Mesendoderm (in vitro differentiated cells): ENCODE measurements around the gene MAP1LC3C.

Experiments
- DNase-seq: peaks from one replicate; pipeline ENCODE4 v3.0.0; 2013
- H2AK5ac ChIP-seq: 2 replicates; pipeline ENCODE4 v1.6.1; 2013; ENCODE audit warnings: low read length, inconsistent platforms
- H2BK120ac ChIP-seq: 2 replicates; pipeline ENCODE4 v1.6.1; 2013; ENCODE audit warnings: low read depth, mild to moderate bottlenecking, low read length, moderate library complexity, mixed read lengths
- H2BK15ac ChIP-seq: replicated peaks from 2 replicates; pipeline ENCODE4 v1.6.1; 2013; ENCODE audit warnings: low read depth, mild to moderate bottlenecking, moderate library complexity
- H2BK5ac ChIP-seq: 2 replicates; pipeline ENCODE4 v1.6.1; 2013; ENCODE audit warnings: low read length, inconsistent platforms
- H3K18ac ChIP-seq: 2 replicates; pipeline ENCODE4 v1.6.1; 2013; ENCODE audit warnings: mild to moderate bottlenecking, low read length, mixed read lengths
- H3K23ac ChIP-seq: one replicate; pipeline ENCODE4 v1.6.1; 2013; ENCODE audit warnings: low read length
- H3K27ac ChIP-seq: 2 replicates; pipeline ENCODE4 v1.5.1; 2013; ENCODE audit warnings: low read depth, mild to moderate bottlenecking, inconsistent platforms, low read length, moderate library complexity
- H3K27me3 ChIP-seq: 2 replicates; pipeline ENCODE4 v1.6.1; 2013; ENCODE audit warnings: low read length, control low read depth, mild to moderate bottlenecking, inconsistent platforms; ENCODE audit not compliant: insufficient read depth, poor library complexity
- H3K36me3 ChIP-seq: 2 replicates; pipeline ENCODE4 v1.6.1; 2013; ENCODE audit warnings: low read length, inconsistent platforms; ENCODE audit not compliant: control insufficient read depth, insufficient read depth
- H3K4ac ChIP-seq: one replicate; pipeline ENCODE4 v1.6.1; 2013; ENCODE audit warnings: low read depth, mild to moderate bottlenecking, low read length, moderate library complexity
- H3K4me1 ChIP-seq: 2 replicates; pipeline ENCODE4 v1.6.1; 2013; ENCODE audit warnings: low read depth, low read length, inconsistent platforms; ENCODE audit not compliant: control insufficient read depth
- H3K4me2 ChIP-seq: 2 replicates; pipeline ENCODE4 v1.6.1; 2013; ENCODE audit warnings: low read length
- H3K4me3 ChIP-seq: 2 replicates; pipeline ENCODE4 v1.5.1; 2013; ENCODE audit warnings: mild to moderate bottlenecking, low read length
- H3K56ac ChIP-seq: one replicate; pipeline ENCODE4 v1.6.1; 2013; ENCODE audit warnings: low read length
- H3K79me1 ChIP-seq: 2 replicates; pipeline ENCODE4 v1.6.1; 2013; ENCODE audit warnings: low read length, inconsistent platforms
- H3K79me2 ChIP-seq: 2 replicates; pipeline ENCODE4 v1.6.1; 2013; ENCODE audit warnings: mild to moderate bottlenecking, low read length; ENCODE audit not compliant: control insufficient read depth, insufficient read depth
- H3K9ac ChIP-seq: 2 replicates; pipeline ENCODE4 v1.6.1; 2013; ENCODE audit warnings: low read length, inconsistent platforms
- H4K5ac ChIP-seq: one replicate; pipeline ENCODE4 v1.6.1; 2013; ENCODE audit warnings: low read length
- H4K8ac ChIP-seq: one replicate; pipeline ENCODE4 v1.6.1; 2013; ENCODE audit warnings: low read depth, mild to moderate bottlenecking, control low read depth, low read length, moderate library complexity
- WGBS: extraction: QIAGEN DNeasy Blood & Tissue Kit; methylation state at CpG from one replicate; pipeline ENCODE4 v1.1.7; 2013; ENCODE audit warnings: low lambda C conversion rate, missing lambda C conversion rate; ENCODE audit not compliant: insufficient coverage; ENCODE audit errors: extremely low coverage; 5-methylcytosine and 5-hydroxymethylcytosine counted together

MAP1LC3C gene

DNA sequence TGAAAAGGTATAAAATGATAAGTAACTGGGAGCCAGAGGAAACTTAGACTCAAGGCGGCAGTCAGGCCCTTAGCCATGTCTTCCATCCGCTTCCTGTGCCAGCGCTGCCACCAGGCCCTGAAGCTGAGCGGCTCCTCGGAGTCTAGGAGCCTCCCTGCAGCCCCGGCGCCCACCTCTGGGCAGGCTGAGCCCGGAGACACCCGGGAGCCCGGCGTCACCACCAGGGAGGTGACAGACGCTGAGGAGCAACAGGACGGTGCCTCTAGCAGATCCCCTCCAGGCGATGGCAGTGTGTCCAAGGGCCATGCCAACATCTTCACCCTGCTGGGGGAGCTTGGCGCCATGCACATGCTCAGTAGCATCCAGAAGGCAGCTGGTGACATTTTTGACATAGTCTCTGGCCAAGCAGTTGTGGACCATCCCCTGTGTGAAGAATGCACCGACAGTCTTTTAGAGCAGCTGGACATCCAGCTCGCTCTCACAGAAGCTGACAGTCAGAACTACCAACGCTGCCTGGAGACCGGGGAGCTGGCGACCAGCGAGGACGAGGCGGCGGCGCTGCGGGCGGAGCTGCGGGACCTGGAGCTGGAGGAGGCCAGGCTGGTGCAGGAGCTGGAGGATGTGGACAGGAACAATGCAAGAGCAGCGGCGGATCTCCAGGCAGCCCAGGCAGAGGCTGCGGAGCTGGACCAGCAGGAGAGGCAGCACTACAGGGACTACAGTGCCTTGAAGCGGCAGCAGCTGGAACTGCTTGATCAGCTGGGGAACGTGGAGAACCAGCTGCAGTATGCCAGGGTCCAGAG, 41.0 kb downstream of the MAP1LC3C start, which contains the start of gene BECN2:
BECN2 (plus strand) TSS at position 76 of the 803 bp plus-strand sequence; CDS start at position 76, 0 bp downstream.
- Histone ChIP-seq H3K4me2 (no peak within 1 kb of the TSS), H4K8ac (no peak within 1 kb of the TSS), H4K5ac (no peak within 1 kb of the TSS), H2BK5ac (no peak within 1 kb of the TSS), H3K79me1 (no peaks in the 10 kb centered on the region), H3K18ac (no peak within 1 kb of the TSS), H3K23ac (no peak within 1 kb of the TSS), H2AK5ac (no peak within 1 kb of the TSS), H3K4ac (no peak within 1 kb of the TSS), H2BK120ac (no peak within 1 kb of the TSS), H2BK15ac (no peak within 1 kb of the TSS), H3K27ac (no peak within 1 kb of the TSS), H3K9ac (no peak within 1 kb of the TSS), H3K36me3 (no peaks in the 10 kb centered on the region), H3K79me2 (no peaks in the 10 kb centered on the region), H3K4me1 (no peaks in the 10 kb centered on the region), H3K4me3 (no peak within 1 kb of the TSS), H3K27me3 (no peaks in the 10 kb centered on the region), H3K56ac (no peak within 1 kb of the TSS)
- no peak for DNase-seq
- WGBS: no CpG with 5 or more reads among the region's 33 CpGs

DNA sequence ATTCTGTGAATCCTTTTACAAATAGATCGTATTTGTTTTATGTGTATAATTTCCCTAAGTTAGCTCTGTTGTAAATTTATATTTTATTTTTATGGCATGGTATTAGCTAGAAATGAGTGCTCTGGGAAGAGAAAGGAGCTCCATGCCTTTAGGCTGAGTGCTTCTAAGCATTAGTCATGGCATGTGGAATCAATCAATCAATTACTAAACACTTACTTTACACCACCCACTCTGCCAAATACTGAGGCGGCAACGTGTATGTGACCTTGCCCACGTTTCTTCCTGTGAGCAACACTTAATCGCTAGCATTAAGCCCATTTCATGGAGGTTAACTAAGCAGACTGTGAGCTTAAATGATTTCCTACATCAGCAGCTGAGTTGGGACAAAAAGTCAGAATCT, 48.5 kb downstream of the MAP1LC3C start:
- H2BK5ac ChIP-seq: no peak overlapping the region
- no peak overlapping the region for H4K5ac ChIP-seq
- no peak overlapping the region for H3K18ac ChIP-seq
- H3K79me2 ChIP-seq: no peaks in the 10 kb centered on the region
- no CpG with 5 or more reads among the region's 5 CpGs for WGBS
- H3K36me3 ChIP-seq: no peaks in the 10 kb centered on the region
- H4K8ac ChIP-seq: no peak overlapping the region
- no peak for DNase-seq
- no peaks in the 10 kb centered on the region for H3K4me1 ChIP-seq
- H3K4me3 ChIP-seq: no peak overlapping the region
- H3K4me2 ChIP-seq: no peak overlapping the region
- H3K9ac ChIP-seq: no peak overlapping the region
- no peak overlapping the region for H2BK120ac ChIP-seq
- H3K23ac ChIP-seq: no peak overlapping the region
- no peak overlapping the region for H2BK15ac ChIP-seq
- H3K79me1 ChIP-seq: no peaks in the 10 kb centered on the region
- H3K27ac ChIP-seq: no peak overlapping the region
- no peaks in the 10 kb centered on the region for H3K27me3 ChIP-seq
- no peak overlapping the region for H2AK5ac ChIP-seq
- no peak overlapping the region for H3K56ac ChIP-seq
- no peak overlapping the region for H3K4ac ChIP-seq

DNA sequence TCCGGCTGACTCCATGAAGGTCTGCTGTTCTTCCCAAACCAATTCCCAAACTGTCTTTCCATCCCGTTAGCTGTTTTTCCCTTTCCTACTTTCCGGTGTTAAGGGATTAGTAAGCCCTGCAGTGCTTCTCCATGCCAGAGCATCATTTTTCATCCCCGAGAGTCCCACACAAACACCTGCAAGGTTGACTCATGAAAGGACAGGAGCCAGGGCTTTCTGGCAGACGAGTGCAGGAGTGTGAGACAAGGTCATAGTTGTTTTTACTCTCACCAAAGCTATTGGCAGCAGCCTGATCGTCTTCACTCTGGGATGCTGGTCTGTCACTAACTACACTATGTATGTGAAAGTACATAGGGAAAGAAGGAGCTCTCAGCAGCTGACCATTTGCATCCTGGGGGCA, 51.5 kb downstream of the MAP1LC3C start:
- Histone ChIP-seq H2BK5ac (no peak overlapping the region), H3K18ac (no peak overlapping the region), H3K56ac (no peak overlapping the region), H3K23ac (no peak overlapping the region), H3K9ac (no peak overlapping the region), H3K79me1 (no peaks in the 10 kb centered on the region), H3K4me3 (no peak overlapping the region), H3K27me3 (no peaks in the 10 kb centered on the region), H3K4ac (no peak overlapping the region), H2BK120ac (no peak overlapping the region), H3K4me2 (no peak overlapping the region), H3K27ac (no peak overlapping the region), H3K79me2 (no peaks in the 10 kb centered on the region), H4K5ac (no peak overlapping the region), H4K8ac (no peak overlapping the region), H2BK15ac (no peak overlapping the region), H3K36me3 (no peaks in the 10 kb centered on the region), H3K4me1 (no peaks in the 10 kb centered on the region), H2AK5ac (no peak overlapping the region)
- WGBS: no CpG with 5 or more reads among the region's 6 CpGs
- no peak for DNase-seq
